ENCODE data around the gene VSIG8.

GRCh38 chr1:159869607-159870006 lies 7.2 kb upstream of the VSIG8 start:
- TF ChIP-seq CTCF (IDR thresholded peaks at IDR 0.05; ENCODE audit: insufficient read depth, low read length) (no peak), REST (IDR thresholded peaks at IDR 0.05; ENCODE audit: insufficient replicate concordance, low read depth) (no peak), GABPA (IDR thresholded peaks at IDR 0.05; ENCODE audit: low read depth) (no peak), SPI1 (IDR thresholded peaks at IDR 0.05; ENCODE audit: borderline replicate concordance, low read depth) (no peak)
